Muscle of arm (tissue), 12 donors: Measurements from ENCODE around the gene PXDN. TPM values are rescaled to one million over a fixed set of nuclear protein-coding genes. Genes with fewer than 3 reads are reported as not detected.
"Not testable (repeated sequence)": the region's sequence is repeated elsewhere in the genome, so short reads cannot be mapped to it uniquely, and the experiment has no call there.

Source experiments
- DNase-seq: peaks from one replicate; pipeline ENCODE4 v3.0.0-alpha.2; 2013
- polyA plus RNA-seq, 12 donors: library from polyadenylated mRNA; unstranded; fragments of 120-200 nt; gene quantifications; one replicate each; pipeline ENCODE4 v1.2.1, GENCODE V29; 2013; ENCODE audit not compliant: insufficient read length in 12 of 12

PXDN gene
- polyA plus RNA-seq, 12 donors: 130 to 264 (median 161) TPM

DNA sequence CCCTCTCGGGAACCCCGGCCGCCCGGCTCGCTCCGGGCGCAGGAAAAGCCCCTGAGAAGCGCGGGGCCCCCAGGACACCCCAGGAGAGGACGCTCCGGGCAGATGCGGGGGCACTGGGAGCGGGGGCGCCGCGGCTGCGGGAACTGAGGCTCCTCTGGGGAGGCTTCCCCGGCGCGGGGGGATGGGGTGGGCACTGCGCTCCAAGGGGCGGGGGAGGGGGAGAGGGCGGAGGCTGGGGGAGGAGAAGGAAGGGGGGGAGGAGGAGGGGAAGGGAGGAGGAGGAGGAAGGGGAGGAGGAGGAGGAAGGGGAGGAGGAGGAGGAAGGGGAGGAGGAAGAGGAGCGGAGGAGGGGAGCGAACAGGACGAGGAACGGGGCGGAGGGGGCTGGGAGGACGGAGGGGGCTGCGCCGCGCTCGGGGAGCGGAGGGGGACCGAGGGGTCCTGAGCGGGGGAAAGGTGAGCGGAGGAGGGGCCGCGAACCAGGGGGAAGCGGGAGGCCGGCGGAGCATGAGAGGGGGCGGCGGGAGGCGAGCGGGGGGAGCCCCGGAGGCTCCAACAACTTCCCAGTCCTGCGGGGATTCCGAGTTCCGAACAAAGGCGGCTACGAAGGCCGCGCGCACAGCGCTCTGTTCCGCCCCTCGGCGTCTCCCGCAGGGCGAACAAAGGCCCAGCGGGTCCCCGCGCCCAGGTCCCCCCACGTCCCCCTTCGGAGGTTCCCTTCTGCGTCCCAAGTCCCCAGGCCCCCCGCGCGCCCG, 742 bp downstream of the PXDN start:
- DNase-seq: peak; percentile 54

DNA sequence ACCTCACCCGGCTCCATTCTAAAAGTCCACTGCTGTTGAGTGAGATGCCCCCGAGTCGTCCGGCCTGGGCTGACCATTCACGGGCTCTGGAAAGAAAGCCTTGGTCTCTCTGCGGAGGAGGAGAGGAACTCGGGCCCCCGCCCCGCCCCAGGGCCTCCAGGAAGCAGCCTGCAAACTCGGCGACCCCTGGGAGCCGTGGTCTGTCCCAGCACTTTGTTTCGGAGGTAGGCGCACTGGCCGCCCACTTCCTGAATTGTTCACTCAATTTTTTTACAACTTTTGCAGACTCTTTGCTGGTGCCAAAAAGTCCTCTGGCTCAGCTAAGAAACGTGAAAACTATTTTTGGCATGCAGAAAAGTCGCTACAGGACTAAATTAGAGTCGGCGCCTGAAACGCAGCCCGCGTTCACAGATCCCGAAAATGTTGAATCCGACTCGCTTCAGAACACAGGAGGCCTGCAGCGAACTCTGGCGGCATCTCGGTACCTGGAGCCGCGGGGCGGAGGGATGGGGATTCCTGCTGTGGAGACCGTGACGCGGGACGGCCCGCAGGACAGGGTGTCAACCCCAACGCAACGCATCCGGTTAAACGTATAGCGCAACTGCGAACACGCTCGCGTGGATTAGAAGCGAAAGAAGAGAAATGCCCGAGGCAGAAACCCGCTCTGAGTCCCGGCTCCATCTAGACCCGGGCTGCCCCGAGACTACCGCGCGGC, 1.5 kb downstream of the PXDN start:
- peak; percentile 89 for DNase-seq

DNA sequence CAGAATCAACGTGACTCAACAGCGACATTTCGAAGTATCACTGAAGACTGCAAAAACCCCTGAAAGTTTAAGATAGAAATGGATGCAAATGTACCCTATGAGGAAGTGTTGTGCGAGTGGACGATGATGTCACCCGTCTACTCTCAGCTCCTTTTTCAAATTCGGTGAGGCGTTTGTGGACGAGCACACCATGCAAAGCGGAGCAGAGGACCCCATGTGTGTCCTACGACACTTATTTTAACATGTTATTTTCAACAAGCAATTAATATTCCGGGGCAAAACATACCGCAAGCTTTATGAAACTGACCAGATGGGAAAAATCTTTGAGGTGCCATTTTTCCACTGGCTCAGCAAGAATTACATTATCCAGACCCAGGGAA, 2.0 kb downstream of the PXDN start:
- DNase-seq: peak; percentile 34

DNA sequence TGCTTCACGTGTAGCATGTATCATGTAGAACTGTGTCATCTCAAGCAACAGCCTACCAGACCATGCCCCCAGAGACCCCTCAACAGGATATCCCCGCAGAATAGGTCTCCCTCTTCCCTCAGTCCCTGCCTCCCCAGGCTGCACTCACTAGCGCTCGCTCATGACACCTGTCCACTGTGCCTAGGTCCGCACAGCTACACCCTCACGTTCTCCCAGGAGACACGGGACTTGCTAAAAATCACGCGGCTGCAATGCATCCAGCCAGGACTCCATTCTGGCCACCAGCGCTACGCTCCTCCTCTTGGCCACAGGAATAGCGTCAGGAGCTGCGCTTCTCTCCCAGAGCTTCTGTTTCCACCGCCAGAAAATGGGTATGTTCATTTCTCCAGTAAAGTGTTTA, 2.5 kb downstream of the PXDN start:
- DNase-seq: no peak

DNA sequence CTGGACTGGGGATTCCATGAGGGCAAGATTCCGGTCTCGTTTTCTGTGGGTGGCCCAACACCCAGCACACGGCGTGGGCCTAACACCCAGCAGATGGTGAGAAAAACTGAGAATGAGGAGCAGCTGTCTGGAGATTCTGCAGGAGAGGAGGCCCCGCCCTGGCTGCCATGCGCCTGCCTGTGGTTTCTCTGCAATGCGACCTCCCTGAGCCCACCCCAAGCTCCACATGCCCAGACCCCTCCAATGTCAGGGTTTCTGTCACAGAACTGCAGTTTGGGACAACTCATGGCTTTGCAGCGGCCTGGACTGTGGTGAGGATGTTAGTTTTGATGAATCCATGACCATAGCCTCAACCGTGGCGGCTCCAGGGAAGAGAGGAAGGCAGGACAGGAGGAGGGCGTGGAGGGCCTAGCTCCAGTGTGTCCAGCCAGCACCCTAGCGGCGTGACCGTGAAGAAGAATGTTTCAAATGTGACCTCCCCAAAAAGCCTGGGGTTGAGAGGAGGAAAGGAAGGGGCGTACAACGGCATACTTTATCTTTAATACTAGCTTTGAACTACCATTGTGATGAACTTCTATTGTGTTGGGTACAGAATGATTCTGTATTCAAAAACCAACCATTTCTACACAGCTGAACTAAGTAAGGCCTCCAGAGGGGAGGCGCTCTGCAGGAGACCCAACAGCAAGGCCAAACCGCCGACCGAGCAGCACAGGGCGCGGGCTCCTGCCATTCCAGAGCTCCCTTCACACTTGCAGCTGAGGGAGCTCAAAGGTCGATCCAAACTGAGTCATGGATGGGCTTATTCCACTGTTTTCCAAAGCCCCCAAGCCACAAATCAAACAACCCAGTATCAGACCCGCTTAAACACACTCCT, 3.4 kb downstream of the PXDN start:
- no peak for DNase-seq

DNA sequence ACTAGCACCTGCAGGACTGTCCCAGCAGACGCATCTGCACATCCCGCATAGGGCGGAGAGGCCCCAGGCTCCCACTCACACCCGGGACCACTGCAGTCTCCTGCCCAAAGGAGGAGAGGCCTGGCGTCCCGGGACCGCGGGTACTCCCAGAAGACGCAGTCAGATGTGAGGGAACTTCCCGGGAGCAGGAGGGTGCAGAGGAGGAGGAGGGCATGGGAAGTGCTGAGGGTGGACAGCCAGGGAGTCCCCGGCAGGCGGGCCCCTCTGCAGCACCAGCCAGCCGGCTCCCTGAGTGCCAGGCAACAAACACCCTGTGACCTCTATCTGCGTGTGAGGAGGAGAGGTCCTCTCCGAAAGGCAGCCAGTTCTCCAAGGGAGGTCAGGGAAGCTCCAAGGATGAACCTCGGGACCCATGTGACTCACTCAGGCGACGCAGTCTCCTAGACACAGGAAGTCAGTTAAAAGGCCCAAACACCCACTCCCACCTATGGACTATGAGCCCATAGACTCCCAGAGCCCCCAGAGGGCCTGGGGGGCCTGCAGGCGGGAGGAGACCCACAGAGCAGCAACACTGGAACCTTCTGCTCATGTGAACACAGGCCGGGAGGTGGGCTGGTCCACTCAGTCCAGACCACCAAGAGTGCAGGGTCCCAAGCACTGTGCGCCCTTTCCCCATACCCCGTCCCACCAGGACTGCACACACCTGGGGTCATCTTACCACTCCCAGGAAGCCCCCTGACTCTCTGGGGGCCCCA, 4.2 kb downstream of the PXDN start:
- DNase-seq: no peak

DNA sequence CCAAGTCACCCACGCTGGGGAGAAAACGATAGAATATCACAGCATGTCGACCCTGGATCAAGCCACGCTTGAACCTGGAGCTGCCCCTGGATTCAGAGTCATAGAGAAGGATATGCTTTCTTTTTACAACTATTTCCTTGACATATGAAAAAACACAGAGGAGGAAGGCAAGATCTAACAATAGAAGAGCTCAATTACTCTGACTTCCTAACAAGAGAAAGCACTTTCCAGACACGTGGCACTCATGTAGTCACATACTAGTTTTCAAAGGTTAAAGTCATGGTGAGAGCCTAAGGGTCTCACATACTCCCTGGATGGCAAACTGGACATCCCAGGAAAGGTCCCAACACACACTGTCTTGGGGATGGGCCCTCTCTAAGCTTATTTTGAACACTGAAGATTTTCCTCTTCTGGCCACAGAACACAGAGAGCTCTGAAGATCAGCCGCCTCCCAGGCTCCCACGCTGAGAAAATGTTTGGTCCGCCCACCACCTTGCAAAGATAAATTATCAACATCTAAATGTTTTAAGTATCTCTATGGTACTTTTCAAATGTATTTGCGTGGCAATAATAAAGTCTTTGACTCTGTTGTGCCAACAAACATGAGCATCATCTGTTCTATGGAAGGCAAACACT, 4.9 kb downstream of the PXDN start:
- no peak for DNase-seq

DNA sequence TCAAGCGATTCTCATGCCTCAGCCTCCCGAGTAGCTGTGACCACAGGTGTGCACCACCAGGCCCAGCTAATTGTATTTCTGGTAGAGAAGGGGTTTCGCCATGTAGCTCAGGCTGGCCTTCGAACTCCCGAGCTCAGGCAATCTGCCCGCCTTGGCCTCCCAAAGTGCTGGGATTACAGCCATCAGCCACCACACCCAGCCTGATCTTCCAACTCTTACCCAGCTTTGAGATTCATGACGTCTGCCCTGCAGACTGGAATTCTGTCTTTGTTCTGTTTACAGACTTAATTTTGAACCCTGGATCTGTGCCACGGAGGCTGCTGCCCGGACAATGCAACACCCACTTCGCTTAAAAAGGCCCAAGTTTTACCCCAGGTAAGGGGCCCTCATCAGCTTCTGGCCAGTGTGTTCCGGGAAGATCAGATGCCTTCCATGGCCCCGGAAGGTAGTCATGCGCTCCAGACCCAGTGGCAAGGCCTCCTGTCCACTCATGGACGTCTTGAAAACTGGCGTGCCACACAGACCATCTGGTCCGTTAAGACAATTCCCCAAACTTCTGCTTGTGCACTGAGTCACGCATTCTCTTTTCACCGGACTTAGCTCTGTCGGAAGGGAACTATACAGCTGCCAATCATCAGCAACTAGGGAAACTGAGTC, 5.5 kb downstream of the PXDN start:
- DNase-seq: no peak

DNA sequence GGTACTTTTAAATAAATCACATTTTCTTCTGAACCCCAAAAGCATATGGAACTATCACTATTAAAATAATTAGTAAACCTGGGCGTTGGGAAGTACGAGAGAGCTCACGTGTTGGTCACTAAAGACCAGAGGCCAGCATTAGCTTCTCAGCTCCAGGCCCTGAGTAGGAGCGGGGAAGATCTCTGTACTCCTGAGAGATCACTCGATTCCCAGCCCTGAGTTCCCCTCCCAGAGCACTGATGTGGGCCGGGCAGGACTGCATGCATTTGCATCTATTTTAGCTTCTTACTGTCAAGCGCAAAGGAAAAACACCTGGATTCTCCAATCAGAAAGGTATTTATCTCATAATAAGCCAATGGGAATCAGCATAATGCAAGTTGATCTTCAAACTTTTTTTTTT, 6.2 kb downstream of the PXDN start:
- no peak for DNase-seq

DNA sequence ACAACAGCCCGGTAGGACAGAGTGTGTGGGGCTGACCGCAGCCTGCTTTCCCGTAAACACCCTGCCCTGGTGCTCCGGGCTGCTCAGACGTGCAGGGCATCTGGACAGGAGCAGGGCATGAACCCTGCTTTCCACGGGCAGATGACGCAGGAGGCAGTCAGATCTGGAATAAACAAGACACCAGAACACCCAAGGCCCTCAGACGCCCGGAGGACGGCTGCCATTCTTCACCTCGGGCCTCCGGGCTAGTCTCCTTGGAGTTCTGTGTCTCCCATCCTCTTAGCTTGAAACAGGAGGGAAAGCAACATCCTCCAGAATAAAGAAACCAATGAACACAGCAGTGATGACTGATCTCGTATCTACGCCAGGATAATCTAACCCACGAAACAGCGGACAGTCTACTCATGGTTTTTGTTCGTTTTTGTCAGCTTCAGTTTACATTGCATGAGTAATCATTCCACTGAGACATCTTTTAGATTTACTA, 7.3 kb downstream of the PXDN start:
- no peak for DNase-seq

DNA sequence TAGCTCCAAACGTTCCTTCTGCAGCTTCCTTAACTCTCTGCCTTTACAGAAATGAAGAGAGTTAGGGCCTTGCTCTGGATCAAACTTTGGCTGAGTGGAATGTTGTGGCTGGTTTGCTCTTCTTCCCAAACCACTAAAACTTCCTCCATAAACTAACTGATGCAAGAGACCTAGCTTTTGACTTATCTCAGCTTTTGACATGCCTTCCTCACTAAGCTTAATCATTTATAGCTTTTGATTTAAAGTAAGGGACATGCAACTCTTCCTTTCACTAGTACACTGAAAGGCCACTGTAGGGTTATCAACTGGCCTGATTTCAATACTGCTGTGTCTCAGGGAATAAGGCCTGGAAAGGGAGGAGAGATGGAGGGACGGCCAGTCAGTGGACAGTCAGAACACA, 8.3 kb downstream of the PXDN start:
- no peak for DNase-seq

DNA sequence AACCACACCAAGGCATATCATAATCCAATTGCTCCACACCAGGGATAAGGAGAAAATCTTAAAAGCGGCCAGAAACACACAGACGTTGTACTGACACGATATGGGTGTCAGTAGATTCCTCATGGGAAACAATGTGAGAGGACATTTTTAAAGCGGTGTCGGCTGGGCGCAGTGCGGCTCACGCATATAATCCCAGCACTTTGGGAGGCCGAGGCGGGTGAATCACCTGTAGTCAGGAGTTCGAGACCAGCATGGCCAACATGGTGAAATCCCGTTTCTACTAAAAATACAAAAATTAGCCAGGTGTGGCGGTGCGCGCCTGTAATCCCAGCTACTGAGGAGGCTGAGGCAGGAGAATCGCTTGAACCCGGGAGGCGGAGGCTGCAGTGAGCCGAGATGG, 11.0 kb downstream of the PXDN start:
- not testable (repeated sequence) for DNase-seq

DNA sequence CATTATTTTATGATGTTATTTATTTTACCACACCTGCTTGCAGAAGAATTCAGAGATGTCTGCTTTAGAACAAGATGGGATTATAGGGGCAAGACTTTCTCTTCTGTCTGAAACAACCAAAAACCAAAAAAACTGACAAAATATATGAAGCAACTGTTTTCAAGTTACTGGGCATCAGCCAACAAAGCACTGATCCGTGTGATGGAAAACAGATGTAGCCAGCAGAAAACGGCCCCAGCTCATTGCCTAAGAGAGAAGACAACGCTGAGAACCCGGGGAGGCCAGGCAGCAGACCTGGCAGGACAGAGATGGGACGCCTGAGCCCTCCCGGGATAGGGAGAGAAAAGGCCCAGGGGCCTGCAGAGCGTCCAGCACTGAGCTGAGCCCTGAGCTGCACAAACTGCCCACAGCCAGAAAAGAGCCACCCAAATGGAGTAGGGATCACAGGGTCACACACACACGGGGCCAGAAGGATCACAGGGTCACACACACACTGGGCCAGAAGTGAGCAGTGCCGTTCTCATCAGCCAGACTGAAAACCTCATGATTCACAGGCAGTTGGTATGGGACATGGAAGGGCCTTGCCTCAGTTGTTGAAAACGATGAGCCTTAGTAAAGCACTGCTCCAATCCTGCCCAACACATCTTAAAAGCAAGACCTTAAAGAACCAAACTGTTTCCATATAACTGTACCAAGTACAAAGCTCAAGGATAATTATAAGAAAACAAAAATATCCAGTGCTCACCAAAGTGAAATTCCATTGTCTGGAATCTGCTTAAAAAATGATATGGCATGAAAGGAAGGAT, 12.1 kb downstream of the PXDN start:
- DNase-seq: peak; percentile 88

DNA sequence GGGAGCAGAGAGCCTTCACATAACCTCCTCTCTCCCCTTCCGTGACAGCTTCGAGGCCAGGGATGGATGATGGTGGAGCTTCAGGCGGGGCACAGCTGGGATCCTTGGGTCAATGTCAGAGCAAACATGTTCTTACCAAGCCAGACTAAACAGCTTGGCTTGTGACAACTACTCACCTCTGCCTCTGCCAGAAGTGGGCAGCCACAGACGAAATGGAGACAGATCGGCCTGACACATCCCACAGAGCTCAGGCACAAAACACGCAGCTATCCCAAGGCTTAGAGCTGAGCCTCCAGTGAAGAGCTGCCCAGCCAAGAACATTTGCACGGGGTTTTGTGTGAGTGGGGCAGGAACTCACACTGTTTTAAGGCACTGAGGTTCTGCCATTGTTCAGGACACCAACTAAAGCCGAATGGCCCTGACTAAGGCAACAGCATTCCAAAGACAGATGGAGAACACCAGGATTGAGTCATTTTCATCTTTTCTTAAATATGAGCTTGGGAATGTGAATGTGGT, 12.8 kb downstream of the PXDN start:
- DNase-seq: no peak

DNA sequence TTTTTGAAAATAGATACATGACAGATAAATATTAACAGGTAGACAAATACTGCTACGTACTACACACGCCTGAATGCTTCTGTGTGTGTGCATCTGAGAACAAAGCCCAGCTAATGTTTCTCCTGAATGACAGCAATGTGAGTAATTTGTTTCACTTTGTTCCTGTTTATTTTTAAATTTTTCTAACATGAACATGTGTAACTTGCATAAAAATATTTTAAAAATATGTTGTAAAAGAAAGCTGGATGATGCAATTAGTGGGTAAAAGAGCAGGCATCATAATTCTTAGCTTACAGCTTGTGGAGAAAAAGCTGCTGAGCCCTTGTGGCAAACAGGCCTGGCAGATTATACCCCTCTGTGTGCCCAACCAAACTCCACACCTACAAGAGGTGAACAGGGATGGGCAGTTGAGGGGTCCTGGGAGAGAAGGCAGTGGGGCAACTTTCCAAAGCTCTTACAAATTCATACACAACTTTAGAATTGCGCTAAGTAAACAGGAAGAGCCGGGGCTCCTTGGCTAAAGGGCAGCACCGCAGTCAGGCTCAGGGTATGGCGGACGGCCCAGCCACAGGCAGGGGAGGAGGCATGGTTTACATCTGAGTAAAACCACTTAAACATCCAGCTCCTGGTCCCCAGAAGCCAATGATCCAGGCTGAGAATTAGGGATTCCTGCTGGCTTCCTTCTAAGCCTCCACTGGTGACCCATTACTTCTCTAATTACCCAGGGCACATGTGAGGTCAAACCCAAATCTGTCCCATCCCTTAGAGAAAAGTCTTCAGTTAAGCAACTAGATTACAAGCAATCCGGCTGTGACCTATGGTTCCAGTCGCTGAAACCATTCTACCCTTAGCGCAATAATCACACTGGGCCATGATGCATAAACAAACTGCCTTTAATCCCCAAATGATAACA, 14.0 kb downstream of the PXDN start:
- DNase-seq: no peak

DNA sequence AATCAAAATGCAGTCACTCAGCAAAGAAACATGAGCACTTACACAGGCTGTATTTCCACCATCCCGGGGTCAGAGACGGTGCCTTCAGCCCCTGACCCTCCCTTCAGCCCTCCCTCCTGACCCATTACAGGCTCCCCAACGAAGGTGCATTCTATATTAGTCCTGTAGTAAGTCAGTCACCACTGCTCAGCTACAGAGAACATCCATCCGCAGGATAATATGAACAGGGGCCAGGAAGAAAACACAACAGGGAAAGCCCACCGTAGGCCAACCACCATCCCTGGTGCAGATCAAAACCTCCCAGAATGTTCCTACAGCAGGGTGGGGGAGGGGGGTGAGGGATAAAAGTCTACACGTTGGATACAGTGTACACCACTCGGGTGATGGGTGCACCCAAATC, 15.1 kb downstream of the PXDN start:
- no peak for DNase-seq

DNA sequence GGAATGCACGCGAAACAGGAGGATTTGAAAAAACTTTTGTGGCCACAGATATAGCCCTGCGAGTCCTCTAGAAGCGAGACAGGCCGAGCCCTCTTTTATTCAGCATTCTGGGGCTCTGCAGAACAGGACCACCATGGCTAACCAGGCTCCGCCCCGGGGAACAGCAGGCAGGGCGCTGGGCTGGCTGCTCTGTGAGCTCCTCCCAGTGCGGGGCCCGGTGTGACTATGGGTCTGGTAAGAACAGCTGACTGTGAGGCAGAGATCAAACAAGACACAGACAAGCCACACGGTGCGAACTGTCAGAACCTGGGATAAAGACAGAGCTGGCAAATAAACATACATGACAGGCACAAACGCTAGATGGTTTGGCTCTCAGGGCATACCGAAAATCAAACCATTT, 15.5 kb downstream of the PXDN start:
- DNase-seq: no peak

DNA sequence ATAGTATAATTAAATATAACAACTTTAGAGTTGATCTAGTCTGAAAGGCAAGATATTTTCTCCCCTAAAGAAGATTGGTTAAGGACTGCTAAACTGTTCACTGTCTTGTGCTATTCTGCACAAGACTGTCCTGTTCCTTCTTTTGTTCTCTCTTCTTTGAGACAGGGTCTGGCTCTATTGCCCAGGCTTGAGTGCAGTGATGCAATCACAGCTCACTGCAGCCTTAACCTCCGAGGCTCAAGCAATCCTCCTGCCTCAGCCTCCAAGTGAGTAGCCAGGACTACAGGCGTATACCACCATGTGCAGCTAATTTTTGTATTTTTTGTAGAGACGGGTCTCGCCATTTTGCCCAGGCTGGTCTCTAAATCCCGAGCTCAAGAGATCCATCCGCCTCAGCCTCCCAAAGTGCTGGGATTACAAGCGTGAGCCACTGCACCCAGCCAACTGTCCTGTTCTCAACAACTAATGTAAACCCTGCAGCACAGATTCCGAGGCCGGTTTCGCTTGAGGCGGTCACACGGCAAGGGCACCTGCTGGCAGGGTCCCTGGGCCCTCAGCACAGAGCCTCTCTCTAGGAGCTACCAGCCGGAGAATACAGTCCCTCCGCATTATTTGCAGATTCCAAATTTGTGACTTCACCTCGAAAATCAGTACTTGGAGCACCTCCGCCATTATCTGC, 16.4 kb downstream of the PXDN start:
- no peak for DNase-seq
